HuH-7.5 (cell line): Measurements from ENCODE around the gene COG7.

Source experiments
- DNase-seq: peaks from one replicate; pipeline ENCODE4 v3.0.0; 2011; ENCODE audit warnings: low spot score

COG7 gene

DNA sequence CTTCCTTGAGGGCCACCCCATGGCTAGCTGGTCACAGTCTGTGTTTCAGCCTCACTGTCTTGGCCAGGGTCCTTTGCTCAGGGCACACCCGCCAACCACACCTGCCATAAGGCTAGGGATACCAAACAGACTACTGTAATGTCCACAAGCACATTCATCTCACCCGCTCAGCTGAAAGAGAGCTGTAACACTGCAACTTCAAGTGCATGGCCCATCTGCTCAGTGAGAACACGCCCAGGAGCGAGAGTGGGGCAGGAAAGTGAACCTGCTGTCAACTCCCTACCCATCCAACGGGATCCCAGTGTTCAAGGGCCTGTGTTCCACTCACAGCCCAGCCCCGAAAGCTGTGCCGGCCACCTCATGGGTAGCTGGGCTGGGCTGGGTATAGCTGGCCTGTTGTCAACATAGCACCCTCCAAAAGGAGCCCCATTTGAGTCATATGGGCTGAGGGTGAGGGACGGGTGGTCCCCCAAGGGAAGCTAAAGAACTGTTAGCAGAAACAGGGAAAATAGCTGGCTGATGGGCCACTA is 95.2 kb downstream of the COG7 start:
- no peak for DNase-seq

DNA sequence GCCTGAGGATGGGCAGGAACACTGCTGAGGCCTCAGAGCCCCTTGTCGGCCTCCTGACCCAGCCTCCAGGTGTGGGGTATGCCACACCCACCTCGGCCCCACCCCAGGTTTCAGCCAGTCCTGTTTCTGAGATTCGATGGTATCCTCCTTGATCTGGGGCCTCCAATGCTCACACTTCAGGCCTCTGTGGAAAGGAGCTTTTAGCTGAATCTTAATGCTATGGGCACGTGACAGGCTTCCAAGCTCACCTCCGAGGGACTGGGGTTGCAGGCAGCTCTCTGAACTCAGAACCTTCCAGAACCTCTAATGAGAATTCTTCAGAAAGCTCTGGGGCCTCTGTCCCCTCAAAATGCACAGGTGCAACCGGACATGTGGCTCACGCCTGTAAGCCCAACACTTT is 96.0 kb downstream of the COG7 start:
- DNase-seq = no peak

GRCh38 chr16:23355106-23355670 is 97.8 kb downstream of the COG7 start:
- DNase-seq = no peak

DNA sequence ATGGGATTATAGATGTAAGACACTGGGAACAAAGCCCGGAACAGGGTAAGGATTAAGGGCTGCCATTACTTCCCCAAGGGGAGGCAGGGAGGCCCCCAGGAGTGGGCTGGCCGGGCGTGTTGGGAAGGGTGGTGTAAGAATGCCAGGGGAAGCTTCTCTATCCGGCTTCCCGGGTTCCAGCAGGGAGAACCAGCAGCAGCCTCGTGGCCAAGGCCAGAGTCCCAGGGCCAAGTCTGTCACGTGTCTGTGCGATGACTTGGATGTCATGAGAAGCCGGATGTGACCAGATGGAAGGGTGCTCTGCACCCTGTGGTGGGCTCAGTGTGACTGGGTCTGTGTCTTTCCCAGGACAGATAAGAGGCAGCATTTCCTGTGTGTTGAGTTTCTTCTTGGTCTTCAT is 98.7 kb downstream of the COG7 start:
- no peak for DNase-seq

DNA sequence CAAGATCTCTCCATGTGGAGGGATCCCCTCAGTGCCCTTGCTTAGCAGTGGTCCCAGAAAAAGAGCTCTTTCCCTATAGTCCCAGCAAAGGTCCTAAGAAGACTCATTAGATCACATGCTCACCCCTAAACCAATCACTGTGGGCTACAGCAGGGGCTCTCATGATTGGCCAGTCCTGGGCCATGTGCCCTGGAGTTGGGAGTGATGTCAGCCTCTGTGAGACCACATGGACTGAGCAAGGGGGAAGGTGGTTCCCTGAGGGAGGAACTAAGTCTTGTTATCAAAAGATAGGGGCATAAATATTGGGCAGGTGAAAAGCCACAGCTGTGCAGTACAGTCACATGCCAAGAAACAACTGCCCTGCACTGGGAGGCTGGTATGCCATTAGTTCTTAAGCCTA is 99.5 kb downstream of the COG7 start:
- no peak for DNase-seq

- no peak for DNase-seq
These were observed 101.6 kb downstream of the COG7 start for GRCh38 chr16:23351360-23351759.

GRCh38 chr16:23348579-23349469 is 104.2 kb downstream of the COG7 start:
- DNase-seq = no peak

DNA sequence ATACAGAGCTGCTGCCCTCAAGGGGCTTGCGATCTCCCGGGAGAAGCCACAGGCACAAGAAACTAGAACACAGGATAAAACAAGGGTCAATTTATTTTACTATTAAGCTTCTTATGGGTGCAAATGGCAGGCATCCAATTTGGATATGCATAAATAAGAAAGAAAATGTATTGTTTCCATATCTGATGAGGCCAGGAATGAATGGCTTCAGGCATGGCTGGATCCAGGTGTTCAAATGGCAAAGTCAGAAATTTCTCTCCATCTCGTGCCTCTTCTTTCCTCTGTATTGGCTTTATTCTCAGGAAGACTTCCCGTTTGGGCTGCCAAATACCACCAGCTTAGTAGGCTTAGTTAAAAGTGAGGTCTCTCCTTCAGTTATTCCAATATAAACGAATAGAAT is 107.8 kb downstream of the COG7 start:
- no peak for DNase-seq

DNA sequence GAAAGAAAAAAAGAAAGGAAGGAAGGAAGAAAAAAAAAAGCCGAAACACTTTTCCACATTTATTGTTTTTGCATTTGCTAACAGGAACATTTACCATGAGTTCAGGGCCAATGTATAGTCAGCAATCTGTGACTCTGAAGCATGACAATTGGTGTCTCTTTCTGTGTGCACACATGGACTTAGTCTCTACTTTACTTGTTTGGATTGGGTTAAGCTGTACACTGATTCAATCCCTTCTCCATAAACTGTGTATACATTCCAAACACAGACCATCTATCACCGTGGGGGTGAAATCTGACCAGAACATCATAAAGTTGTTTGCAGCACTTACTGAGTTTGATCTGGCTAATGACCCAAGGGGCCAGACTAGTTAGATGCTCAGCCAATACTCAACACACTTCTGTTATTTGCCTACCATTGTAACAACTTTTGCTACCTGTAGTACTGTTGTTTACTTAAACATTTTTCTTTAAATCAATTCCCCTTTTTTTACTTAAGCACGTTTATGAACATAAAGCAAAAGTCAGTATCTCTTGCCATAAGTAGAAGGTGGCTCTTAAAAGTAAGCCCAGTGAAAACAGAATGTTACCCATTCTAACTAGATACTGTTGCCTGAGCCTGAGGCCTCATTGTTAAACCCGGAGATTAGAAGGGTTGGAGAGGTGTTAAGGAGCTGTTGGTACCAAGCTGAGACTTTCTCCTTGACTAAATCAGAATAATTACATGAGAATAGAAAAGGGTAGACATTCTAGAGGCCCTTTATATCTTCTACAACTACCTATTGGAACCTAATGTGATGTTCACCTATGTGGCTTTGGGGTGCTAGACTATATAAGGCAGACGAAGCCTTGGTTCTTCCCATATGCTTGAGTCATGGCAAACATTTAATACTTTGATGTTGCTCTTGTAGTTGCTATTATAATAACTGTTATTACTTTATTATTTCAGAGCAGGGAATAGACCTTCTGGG is 109.1 kb downstream of the COG7 start:
- DNase-seq = no peak

GRCh38 chr16:23342083-23342640 is 110.8 kb downstream of the COG7 start:
- DNase-seq = no peak

DNA sequence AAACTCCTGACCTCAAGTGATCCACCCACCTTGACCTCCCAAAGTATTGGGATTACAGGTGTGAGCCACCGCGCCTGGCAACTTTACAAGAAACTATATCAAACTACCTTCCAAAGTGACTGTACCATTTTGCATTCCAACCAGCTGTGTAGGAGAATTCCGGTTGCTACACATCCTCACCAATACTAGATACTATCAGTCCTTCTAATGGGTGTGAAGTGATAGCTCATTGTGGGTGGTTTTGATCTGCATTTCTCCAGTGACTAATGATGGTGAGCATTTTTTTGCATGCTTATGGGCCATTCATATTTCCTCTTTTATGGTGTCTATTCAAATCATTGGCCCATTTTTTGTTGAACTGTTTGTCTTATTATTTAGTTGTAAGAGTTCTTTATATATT is 113.2 kb downstream of the COG7 start:
- no peak for DNase-seq
